Measurements from ENCODE around the gene HYAL2.
A peak's percentile ranks its signal among the peaks of the same experiment; 100 is the strongest.

HYAL2 gene

DNA sequence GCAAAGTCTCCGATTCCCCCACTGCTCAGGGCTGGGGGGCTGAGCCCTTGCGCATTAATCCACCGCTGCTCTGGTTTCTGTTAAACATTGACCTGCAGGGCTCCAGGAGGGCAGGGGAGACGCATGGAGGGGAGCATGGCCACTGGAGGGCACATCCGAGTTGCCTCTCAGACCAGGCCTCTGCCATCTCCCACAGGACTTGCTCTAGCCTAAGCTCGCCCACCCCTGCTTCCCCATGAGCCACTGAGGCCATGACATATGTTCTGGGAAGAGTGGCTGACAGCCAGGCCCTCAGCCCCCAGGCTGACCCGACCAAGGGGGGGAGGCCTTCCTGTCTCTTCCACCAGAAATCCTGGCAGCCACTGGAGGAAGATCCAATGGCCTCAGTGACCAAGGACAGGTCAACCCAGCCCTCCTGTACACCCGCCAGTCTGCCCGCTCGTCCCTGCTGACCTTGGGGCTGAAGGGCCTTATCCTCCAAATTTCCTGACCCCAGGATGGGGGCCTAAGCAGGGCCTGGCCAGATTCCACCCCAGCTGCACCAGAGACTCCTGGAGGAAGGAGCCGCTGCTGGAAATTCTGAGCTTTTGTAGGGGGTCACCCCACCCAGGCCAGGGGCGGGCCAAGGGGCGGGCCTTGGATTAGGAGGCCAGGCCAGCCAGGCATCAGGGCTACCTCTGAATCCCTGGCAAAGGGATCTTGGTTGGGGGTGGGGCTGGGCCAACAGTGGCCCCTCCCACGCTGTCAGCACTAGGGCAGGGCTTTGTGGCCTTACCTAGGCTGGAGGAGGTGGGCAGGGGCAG, 19.3 kb downstream of the HYAL2 start, which contains the start of gene HYAL1:
Gene HYAL1, minus strand, starts transcription at position 562 of the 803 bp plus-strand sequence. CDS start 618 bp downstream, outside the sequence.
- H3K27ac ChIP-seq (ENCODE audit: low read length), result no peak within 1 kb of the TSS
- H3K9me3 ChIP-seq (ENCODE audit: control insufficient read depth in 2 of 2, low read length in 2 of 2), result no peaks in the 10 kb centered on the region
- H3K27me3 ChIP-seq (ENCODE audit: control insufficient read depth in 1 of 2, insufficient read depth in 2 of 2, low read length in 2 of 2), result no peaks in the 10 kb centered on the region
- peak within 1 kb of the TSS in 1 of 2 donors; percentile 40 for H3K4me3 ChIP-seq (ENCODE audit: low read length in 2 of 2)
- no peaks in the 10 kb centered on the region for H3K36me3 ChIP-seq (ENCODE audit: control insufficient read depth in 2 of 2, insufficient read depth in 2 of 2, low read length in 2 of 2)
- H3K4me1 ChIP-seq (ENCODE audit: control insufficient read depth, insufficient read depth, low read length), result peaks cover 37% of the 10 kb centered on the region
- H3K9ac ChIP-seq (ENCODE audit: low read length in 2 of 2), result no peak within 1 kb of the TSS

DNA sequence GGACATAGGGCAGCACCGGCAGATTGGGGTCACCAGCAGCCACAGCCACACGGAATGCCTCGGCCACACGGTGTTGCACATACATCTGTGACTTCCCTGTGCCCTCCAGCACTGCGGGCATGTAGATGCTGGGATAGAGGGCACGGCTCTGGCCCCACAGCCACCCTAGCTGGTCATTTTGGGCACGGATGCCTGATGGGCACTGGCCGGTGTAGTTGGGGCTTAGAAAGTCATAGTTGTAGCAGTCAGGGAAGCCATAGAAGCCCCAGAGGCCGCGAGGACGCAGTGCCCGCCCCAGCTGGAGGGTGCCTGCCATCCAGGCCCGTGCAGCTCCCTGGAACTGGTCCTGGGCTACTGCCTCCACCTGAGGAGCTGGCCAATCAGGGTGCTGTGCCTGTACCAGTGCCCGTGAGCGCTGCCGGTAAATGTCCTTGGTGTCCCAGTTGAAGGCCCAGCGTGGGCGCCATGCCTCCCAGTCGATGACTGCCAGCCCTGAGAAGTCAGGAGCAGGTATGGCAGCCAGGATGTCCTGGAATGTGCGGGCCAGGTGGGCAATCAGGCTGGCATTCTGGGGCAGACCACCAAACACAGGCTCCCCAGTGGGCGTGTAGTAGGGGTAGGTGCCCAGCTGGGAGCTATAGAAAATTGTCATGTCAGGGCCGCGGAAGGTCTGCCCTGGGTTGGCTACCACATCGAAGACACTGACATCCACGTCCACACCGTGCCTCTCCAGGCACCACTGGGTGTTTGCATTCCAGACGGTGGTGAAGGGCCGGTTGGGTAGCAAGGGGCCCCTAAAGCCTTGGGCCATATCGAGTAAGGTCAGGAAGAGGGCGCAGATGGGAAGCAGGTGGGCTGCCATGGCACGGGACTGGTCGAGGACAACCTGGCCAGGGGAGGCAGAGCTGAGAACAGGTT, 20.2 kb downstream of the HYAL2 start:
- H3K4me3 ChIP-seq (ENCODE audit: low read length in 2 of 2), result peak overlapping the region in 1 of 2 donors; percentile 40
- no peaks in the 10 kb centered on the region for H3K9me3 ChIP-seq (ENCODE audit: control insufficient read depth in 2 of 2, low read length in 2 of 2)
- no peak overlapping the region for H3K9ac ChIP-seq (ENCODE audit: low read length in 2 of 2)
- no peaks in the 10 kb centered on the region for H3K36me3 ChIP-seq (ENCODE audit: control insufficient read depth in 2 of 2, insufficient read depth in 2 of 2, low read length in 2 of 2)
- H3K27ac ChIP-seq (ENCODE audit: low read length), result no peak overlapping the region
- peaks cover 39% of the 10 kb centered on the region for H3K4me1 ChIP-seq (ENCODE audit: control insufficient read depth, insufficient read depth, low read length)
- no peaks in the 10 kb centered on the region for H3K27me3 ChIP-seq (ENCODE audit: control insufficient read depth in 1 of 2, insufficient read depth in 2 of 2, low read length in 2 of 2)

DNA sequence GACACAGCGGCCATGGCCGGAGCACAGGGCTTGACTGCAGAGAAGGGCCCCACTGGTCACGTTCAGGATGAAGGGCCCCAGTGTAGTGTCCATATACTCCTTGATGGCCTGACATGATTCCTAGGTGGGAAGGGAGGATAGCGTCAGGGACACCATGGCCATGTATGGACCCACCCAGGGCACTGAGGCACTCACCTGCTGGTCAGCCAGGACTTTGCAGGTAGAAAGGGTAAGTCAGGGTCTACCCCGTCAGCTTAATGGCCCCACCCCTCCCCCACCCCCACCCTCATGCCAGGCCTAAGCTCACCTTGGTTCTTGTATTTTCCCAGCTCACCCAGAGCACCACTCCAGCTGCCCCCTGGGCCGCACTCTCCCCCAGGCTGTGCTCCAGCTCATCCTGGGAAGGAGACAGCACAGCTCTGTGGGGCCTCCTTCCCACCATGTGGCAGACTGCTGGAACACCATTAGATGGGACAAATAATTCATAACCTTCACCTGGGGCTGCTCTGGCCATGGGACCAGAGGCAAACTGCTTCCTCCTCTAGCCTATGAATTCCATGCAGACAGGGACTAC, 21.8 kb downstream of the HYAL2 start:
- H3K36me3 ChIP-seq (ENCODE audit: control insufficient read depth in 2 of 2, insufficient read depth in 2 of 2, low read length in 2 of 2), result no peaks in the 10 kb centered on the region
- H3K27me3 ChIP-seq (ENCODE audit: control insufficient read depth in 1 of 2, insufficient read depth in 2 of 2, low read length in 2 of 2), result no peaks in the 10 kb centered on the region
- H3K9me3 ChIP-seq (ENCODE audit: control insufficient read depth in 2 of 2, low read length in 2 of 2), result no peaks in the 10 kb centered on the region
- H3K9ac ChIP-seq (ENCODE audit: low read length in 2 of 2), result peak overlapping the region in 1 of 2 donors; percentile 42
- peak overlapping the region; percentile 84 for H3K27ac ChIP-seq (ENCODE audit: low read length)
- H3K4me3 ChIP-seq (ENCODE audit: low read length in 2 of 2), result peak overlapping the region; percentile 44 to 86
- H3K4me1 ChIP-seq (ENCODE audit: control insufficient read depth, insufficient read depth, low read length), result peaks cover 39% of the 10 kb centered on the region

DNA sequence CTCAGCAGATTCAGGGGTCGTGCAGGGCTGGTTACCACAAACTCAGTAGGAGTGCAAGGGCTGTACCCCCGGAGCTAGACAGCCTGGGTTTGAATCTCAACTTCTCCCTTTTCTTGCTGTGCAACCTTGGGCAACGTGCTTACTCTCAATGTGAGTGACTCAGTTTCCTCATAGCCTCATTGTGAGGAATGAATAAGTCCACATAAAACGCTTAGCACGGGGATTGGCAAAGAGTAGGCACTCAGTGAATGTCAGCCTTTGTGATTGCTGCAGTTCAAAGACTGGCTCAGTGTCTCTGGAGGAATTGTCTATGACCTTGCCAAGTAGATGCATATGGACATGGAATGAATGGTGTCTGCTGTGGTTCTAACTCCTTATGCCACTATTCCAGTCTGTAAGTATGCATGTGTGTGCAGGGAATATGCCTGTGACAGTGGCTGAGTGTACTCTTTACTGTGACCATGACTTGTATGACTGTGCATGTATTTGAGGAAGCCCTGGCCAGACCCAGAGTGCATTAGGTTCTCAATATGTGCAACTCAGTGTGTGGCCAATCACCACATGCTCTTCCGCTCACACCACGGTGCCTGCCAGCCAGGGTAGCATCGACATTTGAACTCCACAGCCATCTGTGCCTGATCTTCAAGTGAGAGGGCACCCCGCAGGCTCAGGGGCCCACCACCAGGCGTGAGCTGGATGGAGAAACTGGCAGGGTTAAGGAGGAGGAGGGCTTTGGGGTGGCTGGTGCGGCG, 22.4 kb downstream of the HYAL2 start:
- Histone ChIP-seq H3K36me3 (ENCODE audit: control insufficient read depth in 2 of 2, insufficient read depth in 2 of 2, low read length in 2 of 2) (no peaks in the 10 kb centered on the region), H3K4me1 (ENCODE audit: control insufficient read depth, insufficient read depth, low read length) (peaks cover 39% of the 10 kb centered on the region), H3K4me3 (ENCODE audit: low read length in 2 of 2) (peak overlapping the region; percentile 44 to 86), H3K9me3 (ENCODE audit: control insufficient read depth in 2 of 2, low read length in 2 of 2) (no peaks in the 10 kb centered on the region), H3K27me3 (ENCODE audit: control insufficient read depth in 1 of 2, insufficient read depth in 2 of 2, low read length in 2 of 2) (no peaks in the 10 kb centered on the region), H3K9ac (ENCODE audit: low read length in 2 of 2) (peak overlapping the region; percentile 42 to 89), H3K27ac (ENCODE audit: low read length) (peak overlapping the region; percentile 84)

DNA sequence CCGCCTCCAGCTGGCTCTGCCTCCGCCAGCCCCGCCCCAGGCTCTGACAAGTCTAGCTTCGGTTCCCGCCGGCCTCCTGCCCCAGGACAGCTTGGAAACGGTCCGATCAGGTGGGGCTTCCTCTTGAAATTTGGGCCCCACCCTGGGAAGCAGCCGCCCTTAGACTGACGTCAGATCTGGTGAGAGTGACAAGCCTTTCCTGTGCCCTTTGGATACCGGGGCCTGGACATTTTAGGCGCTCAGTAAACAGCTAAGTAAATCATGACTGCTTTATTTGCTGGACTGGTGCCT, 23.0 kb downstream of the HYAL2 start:
- H3K9me3 ChIP-seq (ENCODE audit: control insufficient read depth in 2 of 2, low read length in 2 of 2), result no peaks in the 10 kb centered on the region
- H3K36me3 ChIP-seq (ENCODE audit: control insufficient read depth in 2 of 2, insufficient read depth in 2 of 2, low read length in 2 of 2), result no peaks in the 10 kb centered on the region
- H3K9ac ChIP-seq (ENCODE audit: low read length in 2 of 2), result peak overlapping the region; percentile 42 to 89
- H3K27ac ChIP-seq (ENCODE audit: low read length), result peak overlapping the region; percentile 84
- H3K4me1 ChIP-seq (ENCODE audit: control insufficient read depth, insufficient read depth, low read length), result peaks cover 39% of the 10 kb centered on the region
- H3K27me3 ChIP-seq (ENCODE audit: control insufficient read depth in 1 of 2, insufficient read depth in 2 of 2, low read length in 2 of 2), result no peaks in the 10 kb centered on the region
- peak overlapping the region; percentile 44 to 86 for H3K4me3 ChIP-seq (ENCODE audit: low read length in 2 of 2)

DNA sequence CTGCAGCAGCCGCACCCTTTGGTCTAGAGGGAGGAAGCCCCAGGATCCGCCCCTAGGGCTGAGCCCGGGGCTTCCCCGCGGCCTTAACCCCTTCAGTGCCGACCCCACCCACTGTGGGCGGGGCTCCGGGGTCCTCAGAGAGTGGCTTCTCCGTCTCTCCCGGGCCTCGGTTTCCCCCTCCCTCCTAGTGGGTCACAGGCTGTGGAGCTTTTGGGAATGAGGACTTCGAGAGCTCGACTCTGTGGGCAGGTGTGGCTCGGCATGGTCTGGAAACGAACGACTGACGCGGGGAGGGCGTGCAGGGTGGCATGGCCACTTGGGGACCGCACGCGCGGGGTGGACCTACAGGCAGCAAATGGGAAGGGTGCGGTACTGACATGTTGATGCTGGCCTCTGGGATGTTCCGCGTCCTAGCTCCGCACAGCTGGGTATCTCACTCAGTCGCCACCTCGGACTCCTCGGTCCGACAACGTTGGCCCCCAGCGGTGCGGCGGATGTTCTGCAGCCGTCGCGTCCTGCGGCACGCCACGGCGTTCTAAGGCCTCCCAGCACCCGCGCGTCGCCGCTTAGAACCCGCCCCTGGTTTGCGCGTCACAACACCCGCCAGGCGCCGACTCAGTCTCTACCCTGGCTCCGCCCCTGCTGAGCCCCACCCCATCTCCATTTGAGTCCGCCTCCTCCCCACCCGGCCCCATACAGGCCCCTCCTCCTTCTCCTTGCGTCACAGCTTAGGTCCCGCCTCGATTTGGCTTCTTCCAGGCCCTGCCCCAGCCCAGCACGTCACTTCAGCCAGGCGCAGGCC, 23.5 kb downstream of the HYAL2 start, which contains the start of the genes HYAL3 and NAA80:
Gene HYAL3, minus strand, starts transcription at position 570 of the 802 bp plus-strand sequence. CDS start 3,803 bp downstream, outside the sequence.
Gene NAA80, minus strand, starts transcription at position 570 of the 802 bp plus-strand sequence. CDS start 1,942 bp downstream, outside the sequence.
- Histone ChIP-seq H3K36me3 (ENCODE audit: control insufficient read depth in 2 of 2, insufficient read depth in 2 of 2, low read length in 2 of 2) (no peaks in the 10 kb centered on the region), H3K9me3 (ENCODE audit: control insufficient read depth in 2 of 2, low read length in 2 of 2) (no peaks in the 10 kb centered on the region), H3K4me3 (ENCODE audit: low read length in 2 of 2) (peak within 1 kb of the TSS; percentile 71 to 92), H3K27ac (ENCODE audit: low read length) (peak within 1 kb of the TSS; percentile 84), H3K27me3 (ENCODE audit: control insufficient read depth in 1 of 2, insufficient read depth in 2 of 2, low read length in 2 of 2) (no peaks in the 10 kb centered on the region), H3K9ac (ENCODE audit: low read length in 2 of 2) (peak within 1 kb of the TSS; percentile 73 to 89), H3K4me1 (ENCODE audit: control insufficient read depth, insufficient read depth, low read length) (peaks cover 39% of the 10 kb centered on the region)

DNA sequence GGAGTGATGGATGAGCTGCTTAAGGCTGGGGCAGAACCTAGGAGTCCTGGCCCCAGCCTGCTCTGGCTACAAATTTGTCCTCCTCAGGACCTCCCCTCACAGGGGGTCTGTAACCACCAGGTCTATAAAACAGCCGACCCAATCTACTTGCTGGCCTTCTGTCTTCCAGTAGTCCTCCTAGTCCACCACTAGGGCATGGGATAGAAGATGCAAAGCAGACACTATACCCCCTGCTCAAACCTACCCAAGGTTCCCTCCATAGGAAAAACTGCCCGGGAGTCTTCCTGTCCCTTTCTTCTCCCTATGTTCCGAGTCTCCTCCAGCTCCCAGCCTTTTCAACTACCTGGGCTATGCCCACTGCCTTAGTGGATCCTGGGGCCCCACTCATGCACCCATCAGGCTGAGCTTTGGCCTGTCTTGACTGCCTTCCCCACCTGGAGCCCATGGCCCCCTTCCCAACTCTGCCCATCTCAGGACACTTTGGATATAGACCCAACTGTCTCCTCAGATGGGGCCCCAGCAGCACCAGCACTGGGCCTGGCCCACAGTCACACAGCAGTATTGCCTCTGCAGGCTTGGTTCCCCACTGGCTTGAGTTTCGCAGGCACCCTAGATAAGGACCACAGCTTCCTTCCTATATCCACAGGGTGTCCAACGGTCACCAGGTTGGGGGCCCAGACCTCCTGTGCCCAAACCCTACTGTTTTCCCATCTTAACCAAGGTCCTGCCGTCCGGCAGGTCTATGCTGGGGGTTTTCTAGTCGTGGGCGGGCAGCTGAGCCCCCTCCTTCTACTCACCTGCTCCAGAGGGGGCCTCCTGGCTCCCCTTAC, 24.4 kb downstream of the HYAL2 start:
- H3K4me3 ChIP-seq (ENCODE audit: low read length in 2 of 2), result peak overlapping the region; percentile 71 to 92
- no peaks in the 10 kb centered on the region for H3K27me3 ChIP-seq (ENCODE audit: control insufficient read depth in 1 of 2, insufficient read depth in 2 of 2, low read length in 2 of 2)
- H3K4me1 ChIP-seq (ENCODE audit: control insufficient read depth, insufficient read depth, low read length), result peaks cover 35% of the 10 kb centered on the region

DNA sequence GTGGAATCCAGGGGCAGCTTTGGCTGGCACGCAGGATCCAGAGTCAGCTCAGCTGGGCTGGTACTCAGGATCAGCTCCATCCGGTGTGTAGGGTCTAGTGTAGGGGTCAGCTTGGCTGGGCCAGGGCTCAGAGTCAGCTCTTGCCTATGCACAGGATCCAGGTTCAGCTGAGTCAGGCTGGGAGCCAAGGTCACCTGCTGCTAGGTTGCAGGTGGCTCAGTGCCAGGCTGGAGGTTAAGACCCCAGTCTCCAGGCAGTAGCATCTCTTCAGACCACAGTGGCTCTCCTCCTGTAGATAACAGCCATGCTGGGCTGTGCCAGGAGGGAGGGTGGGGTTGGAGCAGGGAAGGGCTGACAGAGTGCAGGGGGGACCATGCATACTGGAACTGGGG, 25.2 kb downstream of the HYAL2 start:
- Histone ChIP-seq H3K9ac (ENCODE audit: low read length in 2 of 2) (no peak overlapping the region), H3K9me3 (ENCODE audit: control insufficient read depth in 2 of 2, low read length in 2 of 2) (no peaks in the 10 kb centered on the region), H3K36me3 (ENCODE audit: control insufficient read depth in 2 of 2, insufficient read depth in 2 of 2, low read length in 2 of 2) (no peaks in the 10 kb centered on the region), H3K4me1 (ENCODE audit: control insufficient read depth, insufficient read depth, low read length) (peaks cover 34% of the 10 kb centered on the region), H3K27ac (ENCODE audit: low read length) (no peak overlapping the region), H3K27me3 (ENCODE audit: control insufficient read depth in 1 of 2, insufficient read depth in 2 of 2, low read length in 2 of 2) (no peaks in the 10 kb centered on the region), H3K4me3 (ENCODE audit: low read length in 2 of 2) (no peak overlapping the region)

More for the DNA sequence above, 24.4 kb downstream of the HYAL2 start:
- H3K9me3 ChIP-seq (ENCODE audit: control insufficient read depth in 2 of 2, low read length in 2 of 2), result no peaks in the 10 kb centered on the region
- H3K36me3 ChIP-seq (ENCODE audit: control insufficient read depth in 2 of 2, insufficient read depth in 2 of 2, low read length in 2 of 2), result no peaks in the 10 kb centered on the region
- peak overlapping the region; percentile 73 to 87 for H3K9ac ChIP-seq (ENCODE audit: low read length in 2 of 2)
- peak overlapping the region; percentile 84 for H3K27ac ChIP-seq (ENCODE audit: low read length)

Data from stomach smooth muscle (tissue), 2 donors.